SKM-1 (cell line): Measurements from ENCODE around the gene SLC9A9.

Source experiments
- DNase-seq: peaks from one replicate; lab custom pipeline; 2025; ENCODE audit not compliant: unreplicated experiment; lab: John Stamatoyannopoulos, UW

Gene SLC9A9

GRCh38 chr3:143362115-143362991 is 485.9 kb downstream of the SLC9A9 start:
- DNase-seq, result no peak

- DNase-seq, result no peak
Observed at GRCh38 chr3:143361589-143361988, 486.7 kb downstream of the SLC9A9 start.

GRCh38 chr3:143360244-143360643 is 488.0 kb downstream of the SLC9A9 start:
- no peak for DNase-seq

- no peak for DNase-seq
Observed at GRCh38 chr3:143358793-143359491, 489.3 kb downstream of the SLC9A9 start.

GRCh38 chr3:143358155-143358792 is 490.0 kb downstream of the SLC9A9 start:
- no peak for DNase-seq

GRCh38 chr3:143357700-143358099 is 490.6 kb downstream of the SLC9A9 start:
- no peak for DNase-seq

GRCh38 chr3:143356839-143357238 is 491.4 kb downstream of the SLC9A9 start:
- DNase-seq, result no peak

GRCh38 chr3:143354342-143354741 is 493.9 kb downstream of the SLC9A9 start:
- DNase-seq, result no peak

- DNase-seq, result no peak
Observed at GRCh38 chr3:143352850-143353550, 495.3 kb downstream of the SLC9A9 start.

GRCh38 chr3:143351895-143352608 is 496.2 kb downstream of the SLC9A9 start:
- no peak for DNase-seq

- DNase-seq, result no peak
Observed at GRCh38 chr3:143351354-143351753, 496.9 kb downstream of the SLC9A9 start.

- DNase-seq, result no peak
Observed at GRCh38 chr3:143349455-143349854, 498.8 kb downstream of the SLC9A9 start.

- DNase-seq, result no peak
Observed at GRCh38 chr3:143348486-143349327, 499.6 kb downstream of the SLC9A9 start.

- no peak for DNase-seq
Observed at GRCh38 chr3:143344516-143345165, 503.6 kb downstream of the SLC9A9 start.

- no peak for DNase-seq
Observed at GRCh38 chr3:143343944-143344343, 504.3 kb downstream of the SLC9A9 start.

GRCh38 chr3:143343031-143343430 is 505.2 kb downstream of the SLC9A9 start:
- no peak for DNase-seq

GRCh38 chr3:143339451-143339850 is 508.8 kb downstream of the SLC9A9 start:
- DNase-seq, result no peak

- DNase-seq, result no peak
Observed at GRCh38 chr3:143337387-143337786, 510.9 kb downstream of the SLC9A9 start.

- DNase-seq, result no peak
Observed at GRCh38 chr3:143334231-143334630, 514.0 kb downstream of the SLC9A9 start.
